ENCODE measurements around the gene ASPN. TPM values are rescaled to one million over a fixed set of nuclear protein-coding genes. Genes with fewer than 3 reads are reported as not detected.

The ASPN gene
- total and polyA plus RNA-seq, 2 experiments from 2014 or later = 14.0 to 35.3 TPM

DNA sequence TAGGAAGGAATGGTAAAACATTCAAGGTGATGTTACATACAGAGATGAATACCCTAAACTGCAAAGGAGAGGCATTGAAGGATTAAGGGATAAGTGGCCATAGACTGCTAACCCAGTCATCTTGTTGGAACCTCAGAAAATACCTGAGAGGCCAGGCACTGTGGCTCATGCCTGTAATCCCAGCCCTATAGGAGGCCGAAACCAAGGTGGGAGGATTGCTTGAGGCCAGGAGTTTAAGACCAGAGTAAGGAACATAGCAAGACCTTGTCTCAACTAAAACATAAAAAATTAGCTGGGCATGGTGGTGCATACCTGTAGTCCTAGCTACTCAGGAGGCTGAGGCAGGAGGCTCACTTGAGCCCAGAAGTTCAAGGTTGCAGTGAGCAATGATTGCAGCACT lies 42.6 kb upstream of the ASPN start:
- H3K4me3 ChIP-seq = no peak overlapping the region
- peaks cover 3% of the 10 kb centered on the region for H3K4me1 ChIP-seq (ENCODE audit: insufficient read depth)
- no peaks in the 10 kb centered on the region for H3K27me3 ChIP-seq
- no peak for TF ChIP-seq EZH2phosphoT487 (IDR thresholded peaks at IDR 0.05; ENCODE audit: low read depth, severe bottlenecking, unreplicated experiment)
- no peak for TF ChIP-seq EZH2 (IDR thresholded peaks at IDR 0.05; ENCODE audit: borderline replicate concordance)
- TF ChIP-seq, protein P1, sequence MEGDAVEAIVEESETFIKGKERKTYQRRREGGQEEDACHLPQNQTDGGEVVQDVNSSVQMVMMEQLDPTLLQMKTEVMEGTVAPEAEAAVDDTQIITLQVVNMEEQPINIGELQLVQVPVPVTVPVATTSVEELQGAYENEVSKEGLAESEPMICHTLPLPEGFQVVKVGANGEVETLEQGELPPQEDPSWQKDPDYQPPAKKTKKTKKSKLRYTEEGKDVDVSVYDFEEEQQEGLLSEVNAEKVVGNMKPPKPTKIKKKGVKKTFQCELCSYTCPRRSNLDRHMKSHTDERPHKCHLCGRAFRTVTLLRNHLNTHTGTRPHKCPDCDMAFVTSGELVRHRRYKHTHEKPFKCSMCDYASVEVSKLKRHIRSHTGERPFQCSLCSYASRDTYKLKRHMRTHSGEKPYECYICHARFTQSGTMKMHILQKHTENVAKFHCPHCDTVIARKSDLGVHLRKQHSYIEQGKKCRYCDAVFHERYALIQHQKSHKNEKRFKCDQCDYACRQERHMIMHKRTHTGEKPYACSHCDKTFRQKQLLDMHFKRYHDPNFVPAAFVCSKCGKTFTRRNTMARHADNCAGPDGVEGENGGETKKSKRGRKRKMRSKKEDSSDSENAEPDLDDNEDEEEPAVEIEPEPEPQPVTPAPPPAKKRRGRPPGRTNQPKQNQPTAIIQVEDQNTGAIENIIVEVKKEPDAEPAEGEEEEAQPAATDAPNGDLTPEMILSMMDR (IDR thresholded peaks at IDR 0.05; ENCODE audit: poor library complexity) = no peak
- no peaks in the 10 kb centered on the region for H3K9me2 ChIP-seq (replicated peaks; ENCODE audit: insufficient read depth)
- no peak overlapping the region for H3K27ac ChIP-seq
- no peaks in the 10 kb centered on the region for H4K20me1 ChIP-seq (ENCODE audit: insufficient read depth, poor library complexity, severe bottlenecking)
- H3K36me3 ChIP-seq (replicated peaks; ENCODE audit: insufficient read depth, low read depth) = no peaks in the 10 kb centered on the region
- no peaks in the 10 kb centered on the region for H3K79me2 ChIP-seq
- no peak for DNase-seq (ENCODE audit: low spot score)
- no peaks in the 10 kb centered on the region for H3K9me3 ChIP-seq (ENCODE audit: low read depth)
- H2AFZ ChIP-seq = no peak overlapping the region
- 88% methylated on average over 1 of the region's 1 CpG for WGBS (ENCODE audit: low lambda C conversion rate, missing lambda C conversion rate)
- H3K4me2 ChIP-seq = no peak overlapping the region

DNA sequence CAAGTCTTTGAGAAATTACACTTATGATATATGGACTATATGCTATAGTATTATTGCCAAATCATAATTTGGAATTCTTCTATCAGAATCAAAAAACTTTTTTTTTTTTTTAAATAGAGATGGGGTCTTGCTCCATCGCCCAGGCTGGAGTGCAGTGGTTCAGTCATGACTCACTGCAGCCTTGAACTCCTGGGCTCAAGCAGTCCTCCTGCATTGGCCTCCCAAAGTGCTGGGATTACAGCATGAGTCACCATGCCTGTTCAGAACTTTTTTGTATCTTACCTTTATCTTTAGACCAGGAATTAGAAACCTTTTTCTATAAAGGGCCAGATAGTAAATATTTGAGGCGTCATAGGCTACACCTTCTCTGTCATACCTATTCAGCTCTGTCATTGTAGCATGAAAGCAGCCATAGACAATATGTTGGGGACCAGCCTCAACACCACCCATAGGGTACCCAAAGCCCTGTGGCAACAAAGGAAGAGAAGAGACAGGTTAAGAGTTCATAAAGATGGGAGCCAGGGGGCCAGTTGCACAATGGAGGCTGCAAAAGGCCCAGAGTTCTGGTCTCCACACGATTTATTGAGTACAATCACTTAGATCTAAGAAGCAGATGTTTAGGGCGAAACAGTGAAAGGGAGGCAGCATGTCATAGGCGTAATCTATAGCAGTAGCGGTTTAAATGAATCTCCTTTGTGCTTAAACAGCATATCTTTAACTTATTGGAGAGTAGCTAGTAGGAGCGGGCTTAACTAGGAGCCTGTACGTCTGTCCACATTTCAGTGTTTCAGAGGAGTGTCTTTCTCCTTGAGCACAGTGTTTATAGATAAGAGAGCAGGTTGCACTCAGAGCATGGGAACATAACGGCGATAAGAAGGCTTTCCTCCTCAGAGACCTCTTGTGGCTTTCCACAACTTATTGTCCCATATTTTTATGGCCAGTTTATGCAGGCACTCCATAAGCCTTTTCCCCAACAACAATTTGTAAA lies 41.0 kb upstream of the ASPN start:
- Histone ChIP-seq H3K4me3 (no peak overlapping the region), H3K27me3 (no peaks in the 10 kb centered on the region), H3K9me2 (replicated peaks; ENCODE audit: insufficient read depth) (no peaks in the 10 kb centered on the region), H3K27ac (peak overlapping the region; percentile 20), H2AFZ (no peak overlapping the region), H4K20me1 (ENCODE audit: insufficient read depth, poor library complexity, severe bottlenecking) (no peaks in the 10 kb centered on the region), H3K79me2 (no peaks in the 10 kb centered on the region), H3K4me2 (peak overlapping the region; percentile 52), H3K9me3 (ENCODE audit: low read depth) (no peaks in the 10 kb centered on the region), H3K4me1 (ENCODE audit: insufficient read depth) (peaks cover 3% of the 10 kb centered on the region), H3K36me3 (replicated peaks; ENCODE audit: insufficient read depth, low read depth) (no peaks in the 10 kb centered on the region)
- TF ChIP-seq EZH2 (IDR thresholded peaks at IDR 0.05; ENCODE audit: borderline replicate concordance) (no peak), EZH2phosphoT487 (IDR thresholded peaks at IDR 0.05; ENCODE audit: low read depth, severe bottlenecking, unreplicated experiment) (no peak)
- TF ChIP-seq, protein P1 (IDR thresholded peaks at IDR 0.05; ENCODE audit: poor library complexity) = no peak
- no peak for DNase-seq (ENCODE audit: low spot score)
- WGBS (ENCODE audit: low lambda C conversion rate, missing lambda C conversion rate) = 65% methylated on average over 10 of the region's 10 CpGs

DNA sequence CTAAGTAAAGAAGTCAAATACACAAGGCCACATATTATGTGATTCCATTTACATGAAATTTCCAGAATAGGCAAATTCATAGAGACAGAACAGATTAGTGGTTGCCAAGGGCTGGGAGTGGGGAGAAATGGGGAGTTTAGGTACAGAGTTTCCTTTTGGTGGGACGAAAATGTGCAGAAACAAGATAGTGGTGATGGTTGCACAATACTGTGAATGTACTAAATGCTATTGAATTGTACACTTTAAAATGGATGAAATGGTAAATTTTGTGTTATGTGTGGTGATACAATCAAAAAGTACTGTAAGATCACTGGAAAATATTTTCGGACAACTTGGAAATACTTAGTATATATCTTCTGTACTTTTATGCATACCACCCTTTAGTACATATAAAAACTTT lies 38.5 kb upstream of the ASPN start:
- 96% methylated on average over 2 of the region's 2 CpGs for WGBS (ENCODE audit: low lambda C conversion rate, missing lambda C conversion rate)
- H2AFZ ChIP-seq = no peak overlapping the region
- peaks cover 11% of the 10 kb centered on the region for H3K4me1 ChIP-seq (ENCODE audit: insufficient read depth)
- H3K9me3 ChIP-seq (ENCODE audit: low read depth) = no peaks in the 10 kb centered on the region
- no peaks in the 10 kb centered on the region for H3K27me3 ChIP-seq
- H3K27ac ChIP-seq = no peak overlapping the region
- no peaks in the 10 kb centered on the region for H3K36me3 ChIP-seq (replicated peaks; ENCODE audit: insufficient read depth, low read depth)
- TF ChIP-seq, protein P1 (IDR thresholded peaks at IDR 0.05; ENCODE audit: poor library complexity) = no peak
- TF ChIP-seq EZH2 (IDR thresholded peaks at IDR 0.05; ENCODE audit: borderline replicate concordance) = no peak
- TF ChIP-seq EZH2phosphoT487 (IDR thresholded peaks at IDR 0.05; ENCODE audit: low read depth, severe bottlenecking, unreplicated experiment) = no peak
- no peaks in the 10 kb centered on the region for H3K79me2 ChIP-seq
- H3K4me2 ChIP-seq = no peak overlapping the region
- no peaks in the 10 kb centered on the region for H3K9me2 ChIP-seq (replicated peaks; ENCODE audit: insufficient read depth)
- DNase-seq (ENCODE audit: low spot score) = no peak
- H3K4me3 ChIP-seq = no peak overlapping the region
- H4K20me1 ChIP-seq (ENCODE audit: insufficient read depth, poor library complexity, severe bottlenecking) = no peaks in the 10 kb centered on the region

Data from hepatocyte (in vitro differentiated cells).